ENCODE results near the gene UBE2M. TPM values are rescaled to one million over a fixed set of nuclear protein-coding genes. Genes with fewer than 3 reads are reported as not detected.
A peak's percentile ranks its signal among the peaks of the same experiment; 100 is the strongest.
"Not testable (repeated sequence)": the region's sequence is repeated elsewhere in the genome, so short reads cannot be mapped to it uniquely, and the experiment has no call there.

Gene UBE2M
- total RNA-seq, 1 experiment from 2014 or later: 158 TPM

GRCh38 chr19:58543826-58544590, 14.4 kb downstream of the UBE2M start, which contains the start of gene TRIM28:
TRIM28 (plus strand) TSS chr19:58544064; CDS start chr19:58544758, 694 bp downstream.
- H3K9me3 Mint-ChIP-seq (ENCODE audit: unreplicated experiment): no peaks in the 10 kb centered on the region
- peak; percentile 99 for DNase-seq (ENCODE audit: unreplicated experiment)
- TF ChIP-seq CTCF (IDR thresholded peaks at IDR 0.05; ENCODE audit: unreplicated experiment): no peak
- BruUV-seq (replicated peaks): no TSS peak
- peak within 1 kb of the TSS; percentile 84 for H3K4me3 Mint-ChIP-seq (ENCODE audit: unreplicated experiment)
- CTCF ChIA-PET: interaction anchor here (1.0 to 2.0 kb wide), 5 partner anchors 11 to 35 kb away, joined by 3 to 14 read pairs (median 3); partner anchors contain the start of gene ZBTB45
- peak within 1 kb of the TSS; percentile 98 for H3K27ac Mint-ChIP-seq (ENCODE audit: low read depth, unreplicated experiment)
- peaks cover 11% of the 10 kb centered on the region for H3K27me3 Mint-ChIP-seq (ENCODE audit: insufficient read depth, unreplicated experiment)
- peaks cover 20% of the 10 kb centered on the region for H3K4me1 Mint-ChIP-seq (ENCODE audit: insufficient read depth, unreplicated experiment)
- POLR2A ChIA-PET: interaction anchor here (0.6 to 5.9 kb wide), 31 partner anchors 9 to 1353 kb away, joined by 3 to 194 read pairs (median 4); partner anchors contain the start of genes CHMP2A, MZF1, UBE2M and ZBTB45
- intact Hi-C loops (cut with micrococcal nuclease): loop anchor here (1.0 to 2.0 kb wide), 2 partner anchors 25 to 29 kb away; partner anchors contain the start of genes MZF1 and ZBTB45
- H3K36me3 Mint-ChIP-seq (ENCODE audit: insufficient read depth, unreplicated experiment): peaks cover 42% of the 10 kb centered on the region

- ChIA-PET CTCF (interaction anchor here (1.0 to 2.0 kb wide), 3 partner anchors 22 to 34 kb away, joined by 3 to 14 read pairs (median 8); partner anchors contain the start of gene ZBTB45), POLR2A (interaction anchor here (1.0 to 5.9 kb wide), 14 partner anchors 8 to 155 kb away, joined by 3 to 194 read pairs (median 6); partner anchors contain the start of genes CHMP2A, ZBTB45, ZNF446 and ZNF584)
- intact Hi-C loops (cut with micrococcal nuclease); BruUV-seq (replicated peaks); DNase-seq (ENCODE audit: unreplicated experiment); H3K9me3 Mint-ChIP-seq (ENCODE audit: unreplicated experiment): not testable (repeated sequence)
- peaks cover 18% of the 10 kb centered on the region for H3K27me3 Mint-ChIP-seq (ENCODE audit: insufficient read depth, unreplicated experiment)
- H3K27ac Mint-ChIP-seq (ENCODE audit: low read depth, unreplicated experiment): peak overlapping the region; percentile 98
- H3K36me3 Mint-ChIP-seq (ENCODE audit: insufficient read depth, unreplicated experiment): peaks cover 31% of the 10 kb centered on the region
- peak overlapping the region; percentile 21 for H3K4me3 Mint-ChIP-seq (ENCODE audit: unreplicated experiment)
- H3K4me1 Mint-ChIP-seq (ENCODE audit: insufficient read depth, unreplicated experiment): peaks cover 20% of the 10 kb centered on the region
Observed at GRCh38 chr19:58542641-58543372, 15.6 kb downstream of the UBE2M start.

GRCh38 chr19:58539169-58539559, 19.2 kb downstream of the UBE2M start:
- CTCF ChIA-PET; H3K4me1 Mint-ChIP-seq (ENCODE audit: insufficient read depth, unreplicated experiment); BruUV-seq (replicated peaks); H3K9me3 Mint-ChIP-seq (ENCODE audit: unreplicated experiment); H3K4me3 Mint-ChIP-seq (ENCODE audit: unreplicated experiment); intact Hi-C loops (cut with micrococcal nuclease); H3K36me3 Mint-ChIP-seq (ENCODE audit: insufficient read depth, unreplicated experiment); DNase-seq (ENCODE audit: unreplicated experiment); POLR2A ChIA-PET; H3K27ac Mint-ChIP-seq (ENCODE audit: low read depth, unreplicated experiment): not testable (repeated sequence)
- peaks cover 18% of the 10 kb centered on the region for H3K27me3 Mint-ChIP-seq (ENCODE audit: insufficient read depth, unreplicated experiment)

- Mint-ChIP-seq H3K4me1 (ENCODE audit: insufficient read depth, unreplicated experiment) (no peaks in the 10 kb centered on the region), H3K27me3 (ENCODE audit: insufficient read depth, unreplicated experiment) (peaks cover 18% of the 10 kb centered on the region), H3K9me3 (ENCODE audit: unreplicated experiment) (no peaks in the 10 kb centered on the region), H3K4me3 (ENCODE audit: unreplicated experiment) (no peak overlapping the region), H3K27ac (ENCODE audit: low read depth, unreplicated experiment) (no peak overlapping the region), H3K36me3 (ENCODE audit: insufficient read depth, unreplicated experiment) (no peaks in the 10 kb centered on the region)
- no peak for TF ChIP-seq CTCF (IDR thresholded peaks at IDR 0.05; ENCODE audit: unreplicated experiment)
- BruUV-seq (replicated peaks): no TSS peak
- intact Hi-C loops (cut with micrococcal nuclease): no loop called here
- no peak for DNase-seq (ENCODE audit: unreplicated experiment)
- ChIA-PET CTCF (no interaction called here), POLR2A (no interaction called here)
Observed at GRCh38 chr19:58538257-58539168, 19.9 kb downstream of the UBE2M start.
